GM12878 (cell line): ENCODE measurements around the gene BORCS8. TPM values are rescaled to one million over a fixed set of nuclear protein-coding genes. Genes with fewer than 3 reads are reported as not detected.

ENCODE experiments used
- BHLHE40 ChIP-seq, 2 experiments: fragments of 450-650 bp in 1 of 2; IDR thresholded peaks; 2 replicates each; pipeline ENCODE4 v1.6.1; 2011 to 2017; ENCODE audit warnings: low read depth in 2 of 2, borderline replicate concordance in 1 of 2, improper control_type of control experiment in 1 of 2, low read length in 1 of 2, mild to moderate bottlenecking in 1 of 2
- EED ChIP-seq: sonication (generic); IDR thresholded peaks from 2 replicates; pipeline ENCODE4 v1.6.1; 2016; ENCODE audit warnings: antibody characterized with exemption, low read depth
- HDGF ChIP-seq: fragments of 450-650 bp; IDR thresholded peaks from 2 replicates; pipeline ENCODE4 v1.6.1; 2016; ENCODE audit warnings: antibody characterized with exemption
- IKZF1 ChIP-seq: fragments of 450-650 bp; conservative IDR thresholded peaks from 2 replicates; pipeline ENCODE4 v1.6.1; 2017; ENCODE audit warnings: antibody characterized with exemption, mild to moderate bottlenecking
- KAT2A ChIP-seq: conservative IDR thresholded peaks from 2 replicates; pipeline ENCODE4 v1.6.1; 2011; ENCODE audit warnings: low read depth, low read length; ENCODE audit not compliant: control insufficient read depth
- MEF2B ChIP-seq: fragments of 450-650 bp; IDR thresholded peaks from 2 replicates; pipeline ENCODE4 v1.6.1; 2018; ENCODE audit warnings: mild to moderate bottlenecking, moderate library complexity; ENCODE audit not compliant: partially characterized antibody, poor library complexity, severe bottlenecking
- MTA2 ChIP-seq: fragments of 450-650 bp; IDR thresholded peaks from 2 replicates; pipeline ENCODE4 v1.6.1; 2016; ENCODE audit warnings: low read depth, mild to moderate bottlenecking, moderate library complexity
- NBN ChIP-seq: fragments of 450-650 bp; IDR thresholded peaks from 2 replicates; pipeline ENCODE4 v1.6.1; 2016
- POLR2A ChIP-seq: IDR thresholded peaks from 2 replicates; pipeline ENCODE4 v1.6.1; 2011; ENCODE audit warnings: low read depth, mild to moderate bottlenecking, low read length
- SREBF2 ChIP-seq: IDR thresholded peaks from 2 replicates; pipeline ENCODE4 v1.6.1; 2012; ENCODE audit warnings: mild to moderate bottlenecking, low read length
- WRNIP1 ChIP-seq: IDR thresholded peaks from 2 replicates; pipeline ENCODE4 v1.6.1; 2011; ENCODE audit warnings: low read depth, low read length, improper control_type of control experiment, borderline replicate concordance
- polyA plus RNA-seq, 11 experiments: library from polyadenylated mRNA; depleted of rRNA in 4 of 11; unstranded in 6 of 11; stranded (reverse) in 5 of 11; fragments of >200 nt; fragmentation: Nextera tagmentation in 4 of 11; fragmentation: Illumina TruSeq in 1 of 11; extraction: Ambion mirVana in 4 of 11; extraction: Trizol in 1 of 11; gene quantifications; 1 replicate in 1 of 11; 2 replicates in 10 of 11; pipeline versions ENCODE4 v1.2.1 to v1.2.3, GENCODE V29; 2011 to 2016; ENCODE audit warnings: inconsistent platforms in 2 of 11, missing spikeins in 2 of 11, low read depth in 1 of 11
- total RNA-seq, 4 experiments: library from RNA; depleted of rRNA in 3 of 4; stranded (reverse); fragments of >200 nt in 3 of 4; fragmentation: Illumina TruSeq in 1 of 4; extraction: Trizol in 1 of 4; gene quantifications; 2 replicates each; pipeline versions ENCODE4 v1.2.1 to v1.2.3, GENCODE V29; 2013 to 2021
- TF ChIP-seq, protein P1 (sequence below): fragments of 450-650 bp; IDR thresholded peaks from 2 replicates; pipeline ENCODE4 v1.6.1; 2016; ENCODE audit warnings: mild to moderate bottlenecking
- TF ChIP-seq, protein P2 (sequence below): fragments of 450-650 bp; IDR thresholded peaks from 2 replicates; pipeline ENCODE4 v1.6.1; 2017; ENCODE audit warnings: low read depth, mild to moderate bottlenecking, moderate library complexity

Gene BORCS8
- total and polyA plus RNA-seq, 10 of the 15 experiments (the other 5 are each of a cell fraction or from before 2014, with no cell fraction given) = 3.7 to 40.3 (median 23.4) TPM

DNA sequence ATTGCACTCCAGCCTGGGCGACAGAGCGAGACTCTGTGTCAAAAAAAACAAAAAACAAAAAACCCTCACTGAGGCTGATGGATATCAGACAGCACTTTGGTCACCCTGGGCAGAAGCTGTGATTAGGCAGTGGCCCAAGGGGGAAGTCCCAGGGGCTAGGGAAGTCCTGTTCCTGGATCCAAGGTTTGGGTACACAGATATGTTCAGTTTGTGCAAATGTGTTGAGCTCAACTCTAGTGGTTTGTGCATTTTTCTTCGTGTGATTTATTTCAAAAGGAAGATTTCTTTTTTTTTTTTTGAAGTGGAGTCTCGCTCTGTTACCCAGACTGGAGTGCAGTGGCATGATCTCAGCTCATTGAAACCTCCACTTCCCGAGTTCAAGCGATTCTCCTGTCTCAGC, 34.1 kb downstream of the BORCS8 start (continued):
- TF ChIP-seq, protein P1, sequence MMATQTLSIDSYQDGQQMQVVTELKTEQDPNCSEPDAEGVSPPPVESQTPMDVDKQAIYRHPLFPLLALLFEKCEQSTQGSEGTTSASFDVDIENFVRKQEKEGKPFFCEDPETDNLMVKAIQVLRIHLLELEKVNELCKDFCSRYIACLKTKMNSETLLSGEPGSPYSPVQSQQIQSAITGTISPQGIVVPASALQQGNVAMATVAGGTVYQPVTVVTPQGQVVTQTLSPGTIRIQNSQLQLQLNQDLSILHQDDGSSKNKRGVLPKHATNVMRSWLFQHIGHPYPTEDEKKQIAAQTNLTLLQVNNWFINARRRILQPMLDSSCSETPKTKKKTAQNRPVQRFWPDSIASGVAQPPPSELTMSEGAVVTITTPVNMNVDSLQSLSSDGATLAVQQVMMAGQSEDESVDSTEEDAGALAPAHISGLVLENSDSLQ = 0 out of 2 replicates have a peak, but pooled peaks have one; percentile 21
- TF ChIP-seq SREBF2 (no peak), KAT2A (no peak), MEF2B (peak; percentile 14), WRNIP1 (no peak), HDGF (0 out of 2 replicates have a peak, but pooled peaks have one; percentile 63), MTA2 (peak; percentile 53; the same call in 1 of the 2 replicates), BHLHE40 (IDR thresholded peaks at IDR 0.05; ENCODE audit: borderline replicate concordance in 1 of 2, low read depth in 2 of 2, low read length in 1 of 2) (peak in 1 of 2 experiments; percentile 20; a peak in 1 of 4 replicates), NBN (peak; percentile 67; the same call in 1 of the 2 replicates), EED (peak; percentile 48; the same call in 1 of the 2 replicates), POLR2A (no peak), IKZF1 (peak; percentile 67)
- TF ChIP-seq, protein P2, sequence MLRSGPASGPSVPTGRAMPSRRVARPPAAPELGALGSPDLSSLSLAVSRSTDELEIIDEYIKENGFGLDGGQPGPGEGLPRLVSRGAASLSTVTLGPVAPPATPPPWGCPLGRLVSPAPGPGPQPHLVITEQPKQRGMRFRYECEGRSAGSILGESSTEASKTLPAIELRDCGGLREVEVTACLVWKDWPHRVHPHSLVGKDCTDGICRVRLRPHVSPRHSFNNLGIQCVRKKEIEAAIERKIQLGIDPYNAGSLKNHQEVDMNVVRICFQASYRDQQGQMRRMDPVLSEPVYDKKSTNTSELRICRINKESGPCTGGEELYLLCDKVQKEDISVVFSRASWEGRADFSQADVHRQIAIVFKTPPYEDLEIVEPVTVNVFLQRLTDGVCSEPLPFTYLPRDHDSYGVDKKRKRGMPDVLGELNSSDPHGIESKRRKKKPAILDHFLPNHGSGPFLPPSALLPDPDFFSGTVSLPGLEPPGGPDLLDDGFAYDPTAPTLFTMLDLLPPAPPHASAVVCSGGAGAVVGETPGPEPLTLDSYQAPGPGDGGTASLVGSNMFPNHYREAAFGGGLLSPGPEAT = peak; percentile 60; the same call in 1 of the 2 replicates
